HEK293T (cell line): Measurements from ENCODE around the gene FABP3.

Source experiments
- CTCF ChIA-PET: fragments of 350-600 bp; formaldehyde crosslinking; extraction: SDS; loops from one replicate; lab custom pipeline; 2021; ENCODE audit warnings: antibody characterized with exemption, inconsistent platforms; lab: Yijun Ruan, JAX
- POLR2A ChIA-PET: fragments of 350-600 bp; formaldehyde crosslinking; extraction: SDS; loops from one replicate; lab custom pipeline; 2020; ENCODE audit warnings: antibody characterized with exemption, inconsistent platforms; lab: Yijun Ruan, JAX
- DNase-seq: peaks from one replicate; pipeline ENCODE4 v3.0.0; 2012; ENCODE audit warnings: mixed read lengths; ENCODE audit errors: extremely low spot score
- ARNT ChIP-seq: fragments of 450-650 bp; IDR thresholded peaks from 2 replicates; pipeline ENCODE4 v1.6.1; 2017; ENCODE audit warnings: mild to moderate bottlenecking
- BHLHE40 ChIP-seq: fragments of 450-650 bp; IDR thresholded peaks from 2 replicates; pipeline ENCODE4 v1.6.1; 2016; ENCODE audit warnings: mild to moderate bottlenecking, moderate library complexity, borderline replicate concordance
- CTBP1 ChIP-seq: fragments of 450-650 bp; IDR thresholded peaks from 2 replicates; pipeline ENCODE4 v1.6.1; 2016; ENCODE audit warnings: borderline replicate concordance
- ELF4 ChIP-seq: fragments of 450-650 bp; IDR thresholded peaks from 2 replicates; pipeline ENCODE4 v1.6.1; 2017; ENCODE audit warnings: antibody characterized with exemption
- FOXA1 ChIP-seq: fragments of 450-650 bp; IDR thresholded peaks from 2 replicates; pipeline ENCODE4 v1.6.1; 2016; ENCODE audit warnings: mild to moderate bottlenecking
- FOXK2 ChIP-seq: fragments of 450-650 bp; IDR thresholded peaks from 2 replicates; pipeline ENCODE4 v1.6.1; 2016; ENCODE audit warnings: mild to moderate bottlenecking
- FOXM1 ChIP-seq: fragments of 450-650 bp; IDR thresholded peaks from 2 replicates; pipeline ENCODE4 v1.6.1; 2017; ENCODE audit warnings: mild to moderate bottlenecking, borderline replicate concordance
- HDGF ChIP-seq: fragments of 450-650 bp; IDR thresholded peaks from 2 replicates; pipeline ENCODE4 v1.6.1; 2017; ENCODE audit warnings: antibody characterized with exemption, borderline replicate concordance
- L3MBTL2 ChIP-seq: fragments of 450-650 bp; conservative IDR thresholded peaks from 2 replicates; pipeline ENCODE4 v1.6.1; 2016; ENCODE audit warnings: mild to moderate bottlenecking
- LEF1 ChIP-seq: fragments of 450-650 bp; IDR thresholded peaks from 2 replicates; pipeline ENCODE4 v1.6.1; 2017; ENCODE audit warnings: mild to moderate bottlenecking, borderline replicate concordance
- NFRKB ChIP-seq: fragments of 450-650 bp; IDR thresholded peaks from 2 replicates; pipeline ENCODE4 v1.6.1; 2016; ENCODE audit warnings: mild to moderate bottlenecking, moderate library complexity
- SP1 ChIP-seq: fragments of 450-650 bp; IDR thresholded peaks from 2 replicates; pipeline ENCODE4 v1.6.1; 2017
- SUZ12 ChIP-seq: fragments of 450-650 bp; IDR thresholded peaks from 2 replicates; pipeline ENCODE4 v1.6.1; 2016; ENCODE audit warnings: mild to moderate bottlenecking
- TARDBP ChIP-seq: fragments of 450-650 bp; IDR thresholded peaks from 2 replicates; pipeline ENCODE4 v1.6.1; 2016
- ZNF384 ChIP-seq: fragments of 450-650 bp; IDR thresholded peaks from 2 replicates; pipeline ENCODE4 v1.6.1; 2016
- TF ChIP-seq, protein P1 (sequence below): fragments of 450-650 bp; IDR thresholded peaks from 2 replicates; pipeline ENCODE4 v1.6.1; 2016

FABP3 gene

DNA sequence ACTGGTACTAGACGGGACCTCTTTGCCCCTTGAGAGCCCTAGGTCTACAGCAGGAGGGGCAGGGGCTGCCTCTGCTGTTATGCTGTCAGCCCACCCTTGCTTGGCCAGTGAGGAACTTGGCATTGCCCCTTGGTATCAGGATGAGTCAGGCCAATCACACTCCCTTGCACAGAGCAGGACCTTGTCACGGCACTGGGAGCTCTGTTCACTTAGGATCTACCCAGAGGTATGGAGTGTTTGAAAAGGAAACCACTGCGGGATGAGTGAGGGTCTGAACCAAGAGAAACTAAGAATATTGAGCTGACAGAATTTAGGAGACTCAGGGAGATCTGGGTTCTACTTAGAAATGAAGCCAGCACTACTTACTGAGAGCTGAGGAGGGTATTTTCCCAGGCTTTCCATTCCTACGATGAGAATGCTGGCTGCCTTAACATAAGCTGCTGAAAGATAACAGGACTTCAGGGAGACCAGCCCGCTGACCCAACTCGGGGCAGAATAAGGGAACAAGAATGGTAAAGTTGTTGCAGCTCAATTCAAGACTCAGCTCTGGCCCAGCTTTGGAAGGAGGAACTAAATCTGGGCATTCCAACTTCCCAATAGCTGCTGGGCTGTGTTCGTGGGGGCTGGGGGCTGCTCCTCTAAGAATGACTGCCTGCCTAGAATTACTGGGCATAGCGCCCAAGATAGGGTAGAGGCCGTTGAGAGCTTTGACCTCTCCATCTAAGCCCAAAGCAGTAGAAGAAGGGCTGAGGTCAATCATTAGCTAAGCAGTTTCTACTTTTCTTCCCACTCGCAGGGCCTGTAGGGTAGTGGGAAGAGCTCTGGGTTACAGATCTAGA is 1.5 kb downstream of the FABP3 start:
- TF ChIP-seq NFRKB (no peak), FOXM1 (no peak), L3MBTL2 (no peak), ZNF384 (no peak), ELF4 (no peak), CTBP1 (no peak), ARNT (no peak), SUZ12 (no peak), TARDBP (no peak), BHLHE40 (no peak), LEF1 (no peak), HDGF (no peak), FOXA1 (no peak), FOXK2 (no peak), SP1 (no peak)
- TF ChIP-seq, protein P1, sequence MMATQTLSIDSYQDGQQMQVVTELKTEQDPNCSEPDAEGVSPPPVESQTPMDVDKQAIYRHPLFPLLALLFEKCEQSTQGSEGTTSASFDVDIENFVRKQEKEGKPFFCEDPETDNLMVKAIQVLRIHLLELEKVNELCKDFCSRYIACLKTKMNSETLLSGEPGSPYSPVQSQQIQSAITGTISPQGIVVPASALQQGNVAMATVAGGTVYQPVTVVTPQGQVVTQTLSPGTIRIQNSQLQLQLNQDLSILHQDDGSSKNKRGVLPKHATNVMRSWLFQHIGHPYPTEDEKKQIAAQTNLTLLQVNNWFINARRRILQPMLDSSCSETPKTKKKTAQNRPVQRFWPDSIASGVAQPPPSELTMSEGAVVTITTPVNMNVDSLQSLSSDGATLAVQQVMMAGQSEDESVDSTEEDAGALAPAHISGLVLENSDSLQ: no peak
- ChIA-PET CTCF (no interaction called here), POLR2A (no interaction called here)
- peak; percentile 7 for DNase-seq

DNA sequence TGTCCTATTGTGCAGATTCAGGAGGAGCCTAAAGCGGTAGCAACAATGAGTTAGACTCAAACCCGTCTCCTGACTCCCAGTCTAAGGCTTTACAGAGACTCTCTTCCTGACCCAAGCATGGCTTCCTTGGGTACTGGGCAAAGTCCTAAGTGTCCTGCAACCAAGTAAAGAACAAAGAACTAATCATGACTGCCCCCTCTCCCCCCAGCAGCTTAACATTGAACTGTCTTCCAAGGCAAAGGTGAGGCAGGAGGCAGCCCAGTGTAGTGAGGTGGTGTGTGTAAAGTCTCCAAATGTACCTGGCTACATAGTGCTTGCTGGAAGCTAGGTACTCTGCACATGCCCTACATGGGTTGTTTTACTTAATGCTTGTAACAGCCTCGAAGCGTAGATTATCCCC is 2.3 kb downstream of the FABP3 start:
- no peak for DNase-seq
- ChIA-PET POLR2A (no interaction called here), CTCF (interaction anchor here (0.6 to 1.5 kb wide), 2 partner anchors 18 to 187 kb away, joined by 3 to 6 read pairs; no protein-coding TSS in a partner anchor)
- TF ChIP-seq ELF4: no peak
- no peak for TF ChIP-seq FOXK2
- TF ChIP-seq FOXA1: no peak
- no peak for TF ChIP-seq FOXM1
- TF ChIP-seq LEF1: no peak
- no peak for TF ChIP-seq ZNF384
- TF ChIP-seq NFRKB: no peak
- no peak for TF ChIP-seq BHLHE40
- TF ChIP-seq L3MBTL2: no peak
- TF ChIP-seq SUZ12: no peak
- TF ChIP-seq HDGF: no peak
- no peak for TF ChIP-seq TARDBP
- TF ChIP-seq, protein P1: no peak
- TF ChIP-seq SP1: no peak
- no peak for TF ChIP-seq ARNT
- no peak for TF ChIP-seq CTBP1

DNA sequence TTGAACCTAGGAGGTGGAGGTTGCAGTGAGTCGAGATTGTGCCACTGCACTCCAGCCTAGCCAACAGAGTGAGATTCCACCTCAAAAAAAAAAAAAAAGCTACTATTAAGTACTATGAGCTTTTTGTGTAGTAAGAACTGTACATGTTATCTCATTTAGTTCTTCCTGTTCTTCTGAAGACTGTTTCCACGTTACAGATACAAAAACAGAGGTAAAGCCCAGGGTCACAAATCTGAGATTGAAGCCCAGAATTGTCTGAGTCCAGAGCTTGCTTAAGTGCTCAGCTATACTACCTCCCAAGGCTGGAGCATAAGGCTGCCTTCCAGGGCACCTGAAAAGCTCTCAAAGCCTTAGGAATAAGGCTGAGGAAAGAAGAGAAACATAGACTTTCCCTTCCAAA is 2.9 kb downstream of the FABP3 start:
- no peak for DNase-seq
- ChIA-PET POLR2A (no interaction called here), CTCF (interaction anchor here (0.6 to 1.5 kb wide), 2 partner anchors 18 to 186 kb away, joined by 3 to 6 read pairs; no protein-coding TSS in a partner anchor)
- TF ChIP-seq CTBP1 (no peak), TARDBP (no peak), SP1 (no peak), ARNT (no peak), LEF1 (no peak), SUZ12 (no peak)
- TF ChIP-seq, protein P1: no peak

DNA sequence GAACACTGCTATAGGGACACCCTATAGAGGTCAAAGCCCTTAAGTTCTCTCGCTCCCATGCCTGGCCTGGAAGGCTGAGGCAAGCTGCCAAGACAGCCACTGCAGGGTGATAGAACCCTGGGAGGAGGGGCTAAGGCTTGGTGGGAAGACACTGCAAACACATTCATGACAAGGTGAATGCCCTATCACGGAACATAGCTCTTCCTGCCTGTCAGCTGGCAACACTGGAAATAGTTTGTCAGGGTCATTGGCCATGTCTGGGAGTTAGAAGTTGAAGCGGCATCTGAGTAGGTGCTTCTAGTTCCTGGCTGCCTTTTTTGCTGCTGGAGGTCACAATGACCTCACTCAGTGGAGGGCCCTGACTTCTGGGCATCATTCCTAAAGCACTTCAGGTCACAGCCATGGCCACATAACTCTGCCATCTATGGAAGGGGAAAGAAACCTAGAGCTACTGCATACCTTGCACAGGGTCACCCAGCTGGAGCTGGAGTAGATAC is 4.2 kb downstream of the FABP3 start:
- no peak for DNase-seq
- POLR2A ChIA-PET: no interaction called here
- TF ChIP-seq HDGF: no peak
- no peak for TF ChIP-seq ZNF384
- no peak for TF ChIP-seq TARDBP
- TF ChIP-seq FOXA1: no peak
- TF ChIP-seq FOXM1: no peak
- no peak for TF ChIP-seq FOXK2
- no peak for TF ChIP-seq LEF1
- no peak for TF ChIP-seq L3MBTL2
- TF ChIP-seq BHLHE40: no peak
- TF ChIP-seq ARNT: no peak
- TF ChIP-seq ELF4: no peak
- no peak for TF ChIP-seq SUZ12
- no peak for TF ChIP-seq SP1
- CTCF ChIA-PET: no interaction called here

DNA sequence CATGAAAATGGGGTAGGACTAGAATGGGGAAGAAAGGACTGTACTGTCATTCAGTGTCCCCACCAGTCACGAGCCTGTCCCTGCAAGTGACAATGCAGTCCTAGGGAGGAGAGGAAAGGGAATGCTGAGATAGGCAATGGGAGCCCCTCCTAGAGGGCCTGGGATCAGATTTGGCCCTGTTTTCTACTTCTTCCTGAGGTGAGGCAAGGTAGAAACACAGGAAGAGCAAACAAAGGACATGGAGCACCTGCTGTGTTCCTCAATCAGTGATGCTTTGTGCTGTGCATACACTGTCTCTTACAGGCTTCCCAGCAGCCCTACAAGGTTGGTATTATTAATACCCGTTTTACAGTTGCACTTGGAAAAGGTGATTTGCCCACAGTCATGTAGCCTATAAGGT is 6.1 kb downstream of the FABP3 start:
- DNase-seq: no peak
- TF ChIP-seq TARDBP (no peak), L3MBTL2 (no peak), SUZ12 (no peak), SP1 (no peak), ZNF384 (no peak), FOXK2 (no peak), HDGF (no peak), LEF1 (no peak), ARNT (no peak), FOXA1 (no peak), CTBP1 (no peak), NFRKB (no peak), BHLHE40 (no peak), ELF4 (no peak), FOXM1 (no peak)
- TF ChIP-seq, protein P1: no peak
- ChIA-PET POLR2A (no interaction called here), CTCF (no interaction called here)
